ENCODE measurements around the gene SLC50A1. TPM values are rescaled to one million over a fixed set of nuclear protein-coding genes. Genes with fewer than 3 reads are reported as not detected.

The SLC50A1 gene
- polyA plus RNA-seq, 1 donor (not counting 4 experiments of a cell fraction or from before 2014, with no cell fraction given), result 54.5 TPM

GRCh38 chr1:155166051-155166470, 30.4 kb downstream of the SLC50A1 start:
- Histone ChIP-seq H3K27ac (ENCODE audit: control insufficient read depth, insufficient read depth, low read length) (no peak overlapping the region), H4K20me1 (ENCODE audit: control insufficient read depth, extremely low read depth, insufficient read depth, low read length) (no peaks in the 10 kb centered on the region), H3K36me3 (ENCODE audit: control insufficient read depth in 2 of 2, extremely low read depth in 1 of 2, insufficient read depth in 2 of 2, low read length in 2 of 2) (peaks cover 9 to 12% of the 10 kb centered on the region in 2 experiments), H3K9me1 (ENCODE audit: control insufficient read depth, extremely low read depth, insufficient read depth, low read length) (no peaks in the 10 kb centered on the region), H3K4me1 (ENCODE audit: control insufficient read depth, extremely low read depth, insufficient read depth, low read length) (peaks cover 4% of the 10 kb centered on the region), H2AFZ (ENCODE audit: control insufficient read depth, low read length) (no peak overlapping the region), H3K4me2 (ENCODE audit: control insufficient read depth, extremely low read depth, insufficient read depth, low read depth, low read length) (no peak overlapping the region), H3K9ac (ENCODE audit: control insufficient read depth, extremely low read depth, insufficient read depth, low read length) (no peak overlapping the region), H3K79me2 (ENCODE audit: control insufficient read depth, insufficient read depth, low read length) (no peaks in the 10 kb centered on the region), H3K4me3 (ENCODE audit: control insufficient read depth in 2 of 3, extremely low read depth in 1 of 3, insufficient read depth in 2 of 3, low read depth in 1 of 3, low read length in 3 of 3) (no peak overlapping the region), H3K27me3 (ENCODE audit: control insufficient read depth, extremely low read depth, insufficient read depth, low read length) (no peaks in the 10 kb centered on the region), H3K9me3 (ENCODE audit: control insufficient read depth, low read depth, low read length) (no peaks in the 10 kb centered on the region)
- no peak for FAIRE-seq
- dilution Hi-C loops (cut with MboI; ENCODE audit: extremely low pct_ligation_motif_present, low sequenced_read_pairs), result no loop called here
- no peak for TF ChIP-seq CTCF (optimal IDR thresholded peaks at IDR 0.05 in 1 of 3, IDR thresholded peaks at IDR 0.05 in 1 of 3, conservative IDR thresholded peaks at IDR 0.05 in 1 of 3; ENCODE audit: extremely low read depth in 1 of 3, insufficient read depth in 2 of 3, low read length in 3 of 3)
- DNase-seq (ENCODE audit: low read depth, low spot score), result no peak

GRCh38 chr1:155166471-155167165, 31.0 kb downstream of the SLC50A1 start:
- Histone ChIP-seq H3K27me3 (ENCODE audit: control insufficient read depth, extremely low read depth, insufficient read depth, low read length) (no peaks in the 10 kb centered on the region), H3K27ac (ENCODE audit: control insufficient read depth, insufficient read depth, low read length) (no peak overlapping the region), H3K9me3 (ENCODE audit: control insufficient read depth, low read depth, low read length) (no peaks in the 10 kb centered on the region), H3K4me2 (ENCODE audit: control insufficient read depth, extremely low read depth, insufficient read depth, low read depth, low read length) (no peak overlapping the region), H3K9ac (ENCODE audit: control insufficient read depth, extremely low read depth, insufficient read depth, low read length) (no peak overlapping the region), H2AFZ (ENCODE audit: control insufficient read depth, low read length) (no peak overlapping the region), H3K36me3 (ENCODE audit: control insufficient read depth in 2 of 2, extremely low read depth in 1 of 2, insufficient read depth in 2 of 2, low read length in 2 of 2) (peaks cover 9 to 12% of the 10 kb centered on the region in 2 experiments), H3K79me2 (ENCODE audit: control insufficient read depth, insufficient read depth, low read length) (peaks cover 1% of the 10 kb centered on the region), H3K9me1 (ENCODE audit: control insufficient read depth, extremely low read depth, insufficient read depth, low read length) (no peaks in the 10 kb centered on the region), H4K20me1 (ENCODE audit: control insufficient read depth, extremely low read depth, insufficient read depth, low read length) (no peaks in the 10 kb centered on the region), H3K4me1 (ENCODE audit: control insufficient read depth, extremely low read depth, insufficient read depth, low read length) (peaks cover 4% of the 10 kb centered on the region), H3K4me3 (ENCODE audit: control insufficient read depth in 2 of 3, extremely low read depth in 1 of 3, insufficient read depth in 2 of 3, low read depth in 1 of 3, low read length in 3 of 3) (no peak overlapping the region)
- FAIRE-seq (no peak), DNase-seq (ENCODE audit: low read depth, low spot score) (no peak)
- no peak for TF ChIP-seq EZH2 (IDR thresholded peaks at IDR 0.05; ENCODE audit: low read length)
- no peak for TF ChIP-seq CTCF (optimal IDR thresholded peaks at IDR 0.05 in 1 of 3, IDR thresholded peaks at IDR 0.05 in 1 of 3, conservative IDR thresholded peaks at IDR 0.05 in 1 of 3; ENCODE audit: extremely low read depth in 1 of 3, insufficient read depth in 2 of 3, low read length in 3 of 3)
- dilution Hi-C loops (cut with MboI; ENCODE audit: extremely low pct_ligation_motif_present, low sequenced_read_pairs), result no loop called here
